ENCODE results near the gene PKD2L1. TPM values are rescaled to one million over a fixed set of nuclear protein-coding genes. Genes with fewer than 3 reads are reported as not detected.

PKD2L1 gene
- under 0.01 TPM in 1 of 2 replicates, not detected in the other for total RNA-seq

GRCh38 chr10:100330079-100330478, at the start of gene PKD2L1:
Gene PKD2L1 (minus strand): TSS chr10:100330228. CDS start chr10:100330103, 125 bp downstream.

DNA sequence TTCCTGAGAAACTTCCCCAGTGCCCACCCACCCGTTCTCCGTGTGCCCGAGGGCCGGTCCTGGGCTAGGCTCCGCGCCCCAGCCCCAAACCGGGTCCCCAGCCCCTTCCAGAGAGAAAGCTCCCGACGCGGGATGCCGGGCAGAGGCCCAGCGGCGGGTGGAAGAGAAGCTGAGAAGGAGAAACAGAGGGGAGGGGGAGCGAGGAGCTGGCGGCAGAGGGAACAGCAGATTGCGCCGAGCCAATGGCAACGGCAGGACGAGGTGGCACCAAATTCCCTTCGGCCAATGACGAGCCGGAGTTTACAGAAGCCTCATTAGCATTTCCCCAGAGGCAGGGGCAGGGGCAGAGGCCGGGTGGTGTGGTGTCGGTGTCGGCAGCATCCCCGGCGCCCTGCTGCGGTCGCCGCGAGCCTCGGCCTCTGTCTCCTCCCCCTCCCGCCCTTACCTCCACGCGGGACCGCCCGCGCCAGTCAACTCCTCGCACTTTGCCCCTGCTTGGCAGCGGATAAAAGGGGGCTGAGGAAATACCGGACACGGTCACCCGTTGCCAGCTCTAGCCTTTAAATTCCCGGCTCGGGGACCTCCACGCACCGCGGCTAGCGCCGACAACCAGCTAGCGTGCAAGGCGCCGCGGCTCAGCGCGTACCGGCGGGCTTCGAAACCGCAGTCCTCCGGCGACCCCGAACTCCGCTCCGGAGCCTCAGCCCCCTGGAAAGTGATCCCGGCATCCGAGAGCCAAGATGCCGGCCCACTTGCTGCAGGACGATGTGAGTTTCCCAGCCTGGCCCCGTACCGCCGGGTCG, 16.9 kb upstream of the PKD2L1 start, which contains the start of gene SCD:
SCD (plus strand) TSS at position 469 of the 803 bp plus-strand sequence; CDS start at position 741, 272 bp downstream.

DNA sequence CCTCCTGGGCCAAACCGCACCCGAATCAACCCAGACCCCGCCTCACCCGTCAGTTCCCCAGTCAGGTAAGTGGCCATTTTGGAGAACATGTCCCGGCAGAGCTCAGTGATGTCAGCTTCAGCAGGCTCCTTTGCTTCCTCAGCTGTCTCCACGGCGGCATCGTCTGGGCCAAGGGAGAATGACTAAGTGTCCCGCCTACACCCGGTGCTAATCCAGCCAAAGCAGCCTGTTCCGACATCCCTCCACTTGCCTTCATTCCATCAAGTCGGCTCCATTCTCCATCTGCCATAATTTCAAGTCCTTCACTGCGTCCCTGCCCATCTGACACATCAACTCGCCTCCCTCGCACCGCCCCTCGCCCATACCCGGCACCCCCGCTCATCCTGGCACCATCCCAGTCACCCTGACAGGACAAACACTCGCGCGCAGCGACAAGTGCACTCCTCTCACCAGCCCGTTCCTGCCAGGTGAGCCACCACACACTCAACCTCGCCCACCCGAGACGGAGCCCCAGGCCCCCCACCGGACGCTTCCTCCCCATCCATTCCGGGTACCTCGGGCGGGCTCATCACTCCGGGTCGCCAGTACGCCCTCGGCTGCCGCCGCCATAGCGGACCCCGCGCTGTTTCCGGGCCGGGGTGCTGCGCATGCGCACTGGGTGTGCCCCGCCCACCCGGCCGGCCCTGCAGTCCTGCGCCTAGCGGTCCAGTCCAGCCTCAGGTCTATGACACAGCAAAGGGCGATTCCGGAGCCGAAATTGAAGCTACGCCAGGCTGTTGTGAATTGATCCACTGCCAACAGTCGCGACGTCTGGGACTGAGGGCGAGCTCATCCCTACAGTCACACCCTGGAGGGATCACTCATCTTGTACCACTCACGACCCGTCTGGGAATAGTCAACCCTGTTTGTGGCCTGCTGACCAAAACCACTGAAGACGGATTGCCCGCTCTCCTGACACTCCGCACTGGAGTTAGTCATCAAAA, 43.7 kb downstream of the PKD2L1 start, which contains the start of gene BLOC1S2:
BLOC1S2 (minus strand) TSS at position 630 of the 983 bp plus-strand sequence; CDS start at position 609, 21 bp downstream.

DNA sequence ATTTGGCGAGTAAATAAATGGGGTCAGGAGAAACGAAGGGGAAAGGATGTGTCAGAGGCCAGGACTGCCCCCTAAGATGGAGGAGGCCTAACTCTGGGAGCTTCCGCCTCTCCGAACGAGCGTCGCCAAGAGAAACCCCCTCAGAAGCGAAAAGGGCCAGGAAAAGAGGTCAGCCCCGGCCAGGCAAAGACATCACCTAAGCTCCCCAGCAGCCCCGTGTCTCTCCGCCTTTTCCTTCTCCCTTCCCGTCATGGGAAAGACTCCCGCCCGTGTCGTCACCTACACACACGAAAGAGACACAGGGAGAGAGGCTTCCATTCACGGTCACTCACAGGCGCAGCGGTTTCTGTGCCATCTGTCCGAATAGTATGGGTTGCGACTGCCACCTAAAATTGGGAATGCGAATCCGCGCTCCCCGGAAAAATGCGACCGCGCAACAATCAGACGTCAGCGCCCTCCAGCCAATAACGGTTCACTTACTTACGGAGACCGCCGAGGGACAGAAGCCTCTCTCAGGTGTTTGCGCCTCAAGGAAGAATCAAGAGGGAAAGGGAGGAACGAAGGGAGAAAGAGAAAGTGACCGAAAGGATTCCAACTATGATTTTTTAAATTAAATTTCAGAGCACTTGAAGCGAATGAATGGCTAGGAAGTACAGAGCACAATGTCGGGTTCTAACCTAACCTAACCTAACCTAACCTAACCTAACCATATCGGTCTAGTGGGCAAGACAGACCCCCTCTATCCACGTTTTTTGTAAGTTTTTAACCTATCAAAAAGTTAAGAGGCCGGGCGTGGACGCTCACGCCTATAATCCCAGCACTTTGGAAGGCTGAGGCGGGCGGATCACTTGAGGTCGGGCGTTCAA, 62.6 kb downstream of the PKD2L1 start, which contains the start of gene CWF19L1:
CWF19L1 (minus strand) TSS at position 400 of the 866 bp plus-strand sequence; CDS start at position 355, 45 bp downstream.

Other genes with a start within 250 kb of the PKD2L1 start
- not detected in 2 replicates for gene CPN1, start 248.4 kb downstream of the PKD2L1 start, total RNA-seq
- gene ERLIN1, start 144.2 kb downstream of the PKD2L1 start, total RNA-seq: 60.5 and 102 TPM in 2 replicates
- 27.9 and 37.3 TPM in 2 replicates for gene CHUK, start 100.6 kb downstream of the PKD2L1 start, total RNA-seq
- 20.5 and 39.8 TPM in 2 replicates for gene CWF19L1, start 62.6 kb downstream of the PKD2L1 start, total RNA-seq
- 46.4 and 47.4 TPM in 2 replicates for gene BLOC1S2, start 43.5 kb downstream of the PKD2L1 start, total RNA-seq
- gene SCD, start 17.0 kb upstream of the PKD2L1 start, total RNA-seq: 532 and 1,071 TPM in 2 replicates
- gene WNT8B, start 132.8 kb upstream of the PKD2L1 start, total RNA-seq: not detected in 2 replicates
- gene SEC31B, start 189.6 kb upstream of the PKD2L1 start, total RNA-seq: 1.2 and 2.9 TPM in 2 replicates
- gene NDUFB8, start 199.6 kb upstream of the PKD2L1 start, total RNA-seq: 101 and 110 TPM in 2 replicates
- 15.6 and 15.8 TPM in 2 replicates for gene HIF1AN, start 205.7 kb upstream of the PKD2L1 start, total RNA-seq

Measured in uterine smooth muscle cell (primary cell).